ENCODE measurements around the gene MYO15B.

DNA sequence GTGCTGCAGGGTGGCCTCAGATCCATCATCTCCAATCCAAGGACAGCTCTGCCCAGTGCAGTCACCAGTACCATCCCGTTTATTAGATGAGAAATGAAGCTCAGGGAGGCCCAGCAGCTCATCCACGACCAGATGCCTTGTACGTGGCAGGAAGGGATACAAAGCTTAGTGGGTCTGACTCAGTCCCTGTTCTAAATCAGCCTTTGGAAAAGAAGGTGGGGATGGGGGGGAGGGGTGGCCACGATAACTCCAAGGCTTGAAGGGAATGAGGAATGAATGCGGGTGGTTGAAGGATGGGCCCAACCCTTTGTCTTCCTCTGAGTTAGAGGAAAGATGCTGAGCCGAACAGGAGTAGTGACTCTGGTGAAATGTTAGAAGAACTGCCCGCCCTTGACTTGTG lies 36.3 kb upstream of the MYO15B start:
- TF ChIP-seq, protein P1, sequence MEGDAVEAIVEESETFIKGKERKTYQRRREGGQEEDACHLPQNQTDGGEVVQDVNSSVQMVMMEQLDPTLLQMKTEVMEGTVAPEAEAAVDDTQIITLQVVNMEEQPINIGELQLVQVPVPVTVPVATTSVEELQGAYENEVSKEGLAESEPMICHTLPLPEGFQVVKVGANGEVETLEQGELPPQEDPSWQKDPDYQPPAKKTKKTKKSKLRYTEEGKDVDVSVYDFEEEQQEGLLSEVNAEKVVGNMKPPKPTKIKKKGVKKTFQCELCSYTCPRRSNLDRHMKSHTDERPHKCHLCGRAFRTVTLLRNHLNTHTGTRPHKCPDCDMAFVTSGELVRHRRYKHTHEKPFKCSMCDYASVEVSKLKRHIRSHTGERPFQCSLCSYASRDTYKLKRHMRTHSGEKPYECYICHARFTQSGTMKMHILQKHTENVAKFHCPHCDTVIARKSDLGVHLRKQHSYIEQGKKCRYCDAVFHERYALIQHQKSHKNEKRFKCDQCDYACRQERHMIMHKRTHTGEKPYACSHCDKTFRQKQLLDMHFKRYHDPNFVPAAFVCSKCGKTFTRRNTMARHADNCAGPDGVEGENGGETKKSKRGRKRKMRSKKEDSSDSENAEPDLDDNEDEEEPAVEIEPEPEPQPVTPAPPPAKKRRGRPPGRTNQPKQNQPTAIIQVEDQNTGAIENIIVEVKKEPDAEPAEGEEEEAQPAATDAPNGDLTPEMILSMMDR (IDR thresholded peaks at IDR 0.05; ENCODE audit: low read length), result no peak
- no peak for TF ChIP-seq EZH2 (optimal IDR thresholded peaks at IDR 0.05; ENCODE audit: low read depth, low read length)

All from MM.1S (cell line).